ENCODE results near the gene PGS1. TPM values are rescaled to one million over a fixed set of nuclear protein-coding genes. Genes with fewer than 3 reads are reported as not detected.

PGS1 gene
- total and polyA plus RNA-seq, 8 donors, result 42.9 to 83.6 (median 58.7) TPM

DNA sequence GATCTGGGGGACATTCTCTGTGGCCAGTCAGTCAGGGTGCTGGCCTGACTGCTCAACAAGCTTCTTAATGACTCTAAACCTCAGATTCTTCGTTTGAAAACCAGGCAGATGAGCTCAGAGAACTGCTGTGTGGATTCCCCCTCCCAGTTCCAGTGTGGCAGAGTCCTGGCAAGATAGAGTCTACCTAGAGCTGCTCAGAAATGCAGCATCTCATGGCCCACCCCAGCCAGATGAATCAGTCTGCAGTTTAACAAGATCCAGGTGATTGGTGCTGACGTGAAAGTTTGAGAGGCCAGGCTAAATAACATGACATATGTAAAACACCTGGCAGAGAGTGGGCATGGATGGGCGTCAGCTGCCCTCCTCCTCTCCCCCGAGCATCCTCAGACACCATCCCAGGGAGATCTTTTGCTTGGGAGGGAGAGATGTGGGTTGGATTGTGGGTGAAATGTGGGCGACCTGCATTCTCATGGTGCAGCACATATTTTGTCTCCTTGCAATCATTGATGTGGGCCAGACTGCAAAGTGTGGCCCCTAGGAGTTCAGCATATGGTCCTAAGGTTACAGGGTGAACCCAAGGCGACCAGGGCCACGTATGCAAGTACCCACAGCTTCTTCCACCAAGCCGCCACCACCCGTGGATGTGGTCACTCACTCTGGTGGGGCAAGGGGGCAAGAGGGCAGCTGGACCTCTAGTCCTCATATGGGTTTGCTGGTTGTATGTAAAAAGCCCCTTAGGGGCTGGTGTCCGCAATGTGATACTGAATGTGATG, 38.1 kb upstream of the PGS1 start:
- DNase-seq (no peak), ATAC-seq (no peak)
- TF ChIP-seq, protein P1, sequence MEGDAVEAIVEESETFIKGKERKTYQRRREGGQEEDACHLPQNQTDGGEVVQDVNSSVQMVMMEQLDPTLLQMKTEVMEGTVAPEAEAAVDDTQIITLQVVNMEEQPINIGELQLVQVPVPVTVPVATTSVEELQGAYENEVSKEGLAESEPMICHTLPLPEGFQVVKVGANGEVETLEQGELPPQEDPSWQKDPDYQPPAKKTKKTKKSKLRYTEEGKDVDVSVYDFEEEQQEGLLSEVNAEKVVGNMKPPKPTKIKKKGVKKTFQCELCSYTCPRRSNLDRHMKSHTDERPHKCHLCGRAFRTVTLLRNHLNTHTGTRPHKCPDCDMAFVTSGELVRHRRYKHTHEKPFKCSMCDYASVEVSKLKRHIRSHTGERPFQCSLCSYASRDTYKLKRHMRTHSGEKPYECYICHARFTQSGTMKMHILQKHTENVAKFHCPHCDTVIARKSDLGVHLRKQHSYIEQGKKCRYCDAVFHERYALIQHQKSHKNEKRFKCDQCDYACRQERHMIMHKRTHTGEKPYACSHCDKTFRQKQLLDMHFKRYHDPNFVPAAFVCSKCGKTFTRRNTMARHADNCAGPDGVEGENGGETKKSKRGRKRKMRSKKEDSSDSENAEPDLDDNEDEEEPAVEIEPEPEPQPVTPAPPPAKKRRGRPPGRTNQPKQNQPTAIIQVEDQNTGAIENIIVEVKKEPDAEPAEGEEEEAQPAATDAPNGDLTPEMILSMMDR (IDR thresholded peaks at IDR 0.05), result no peak
- intact Hi-C loops (cut with DNase I), result no loop called here
- H3K27ac ChIP-seq, result peak overlapping the region in 1 of 2 donors; percentile 97
- H3K9me3 ChIP-seq, result no peaks in the 10 kb centered on the region
- H3K27me3 ChIP-seq, result no peaks in the 10 kb centered on the region
- no peaks in the 10 kb centered on the region for H3K36me3 ChIP-seq
- no peak overlapping the region for H3K4me3 ChIP-seq
- H3K4me1 ChIP-seq, result peaks cover 24 to 92% of the 10 kb centered on the region in 2 donors

DNA sequence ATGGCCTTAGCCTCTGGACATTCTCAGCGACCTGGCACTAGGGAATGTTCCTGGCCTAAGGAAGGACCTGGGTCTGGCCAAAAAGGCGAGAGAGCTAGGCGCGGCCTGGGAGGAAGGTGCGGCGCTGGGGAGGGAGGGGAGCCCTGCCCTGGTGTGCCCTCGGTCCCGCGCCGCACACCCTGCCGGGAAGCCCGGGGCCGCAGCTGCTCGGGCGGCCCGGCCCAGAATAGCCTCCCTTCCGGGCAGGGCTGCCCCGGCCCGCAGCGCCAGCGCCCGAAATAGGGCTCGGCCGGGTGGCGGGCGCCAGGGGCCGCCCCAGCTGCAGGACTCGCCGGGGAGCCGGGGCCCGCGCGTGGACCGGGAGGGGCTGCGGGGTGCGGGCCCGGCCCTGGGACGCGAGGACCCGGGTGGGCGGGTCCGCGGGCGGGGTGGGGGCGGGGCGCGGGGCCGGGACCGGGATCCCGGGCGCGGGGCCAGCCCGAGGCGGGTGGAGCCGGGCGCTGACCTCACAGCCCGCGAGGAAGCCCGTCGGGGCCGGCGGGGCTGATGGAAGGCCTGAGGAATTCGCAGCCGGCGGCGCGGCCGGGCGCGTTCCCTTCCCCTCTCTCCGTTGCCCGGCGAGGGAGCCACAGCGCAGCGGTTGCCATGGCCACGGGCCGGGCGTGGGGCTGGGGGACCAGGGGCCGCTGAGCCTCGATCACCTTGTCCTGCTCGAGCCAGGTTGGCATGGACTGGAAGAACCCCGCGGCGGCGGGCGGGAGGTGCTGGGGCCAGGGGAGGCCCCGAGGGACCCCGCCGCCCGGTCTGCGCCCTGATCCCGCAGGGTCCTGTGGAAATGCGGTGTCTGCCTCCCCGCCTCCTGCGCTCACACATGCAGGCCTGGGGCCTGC, 36.6 kb upstream of the PGS1 start:
- Histone ChIP-seq H3K27ac (peak overlapping the region; percentile 91 to 97), H3K4me3 (peak overlapping the region; percentile 33 to 42), H3K9me3 (no peaks in the 10 kb centered on the region), H3K27me3 (no peaks in the 10 kb centered on the region), H3K36me3 (no peaks in the 10 kb centered on the region), H3K4me1 (peaks cover 22 to 98% of the 10 kb centered on the region in 2 donors)
- ATAC-seq (peak; percentile 66), DNase-seq (peak; percentile 71 to 95 (median 84))
- TF ChIP-seq, protein P1 (IDR thresholded peaks at IDR 0.05), result no peak
- intact Hi-C loops (cut with DNase I), result no loop called here

DNA sequence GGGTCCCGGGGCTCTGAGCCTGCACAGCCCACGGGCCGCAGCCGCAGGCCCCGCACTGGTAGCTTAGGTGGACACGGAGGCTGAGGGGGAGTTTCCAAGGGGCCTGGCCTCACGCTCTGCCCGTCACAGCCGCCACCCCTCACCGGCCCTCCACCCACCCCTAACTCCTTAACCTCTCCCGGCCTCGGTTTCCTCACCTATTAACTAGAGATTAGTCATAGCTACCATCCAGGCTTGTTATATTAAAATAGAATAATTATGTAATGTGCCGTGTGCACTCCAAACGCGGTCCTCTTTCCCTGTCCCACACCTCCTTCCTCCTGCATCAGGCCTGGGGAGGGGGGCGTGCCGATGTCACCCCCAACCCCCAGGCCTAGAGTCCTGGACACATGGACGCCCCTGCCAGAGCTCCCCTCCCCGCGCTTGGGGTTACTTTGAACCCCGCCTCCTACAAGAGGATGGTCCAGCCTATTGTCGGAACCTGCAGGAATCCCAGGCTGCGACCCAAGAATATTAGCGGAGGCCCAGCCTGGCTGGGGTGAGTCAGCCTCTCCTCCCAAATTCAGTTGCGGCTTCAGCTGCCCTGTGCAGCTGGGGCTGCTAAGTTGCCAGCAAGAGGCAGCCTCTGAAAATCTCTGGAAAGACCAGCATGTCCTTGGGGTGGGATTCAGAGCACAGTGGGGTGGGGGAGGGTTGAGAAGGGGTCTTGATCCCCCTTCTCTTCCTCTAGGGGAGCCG, 35.8 kb upstream of the PGS1 start:
- H3K4me3 ChIP-seq, result peak overlapping the region; percentile 33 to 42
- no peaks in the 10 kb centered on the region for H3K36me3 ChIP-seq
- peak; percentile 51 for ATAC-seq
- TF ChIP-seq, protein P1 (IDR thresholded peaks at IDR 0.05), result no peak
- peaks cover 27 to 98% of the 10 kb centered on the region in 2 donors for H3K4me1 ChIP-seq
- H3K9me3 ChIP-seq, result no peaks in the 10 kb centered on the region
- peak overlapping the region; percentile 91 to 97 for H3K27ac ChIP-seq
- intact Hi-C loops (cut with DNase I), result no loop called here
- DNase-seq, result peak in 2 of 4 donors; percentile 70 to 80
- H3K27me3 ChIP-seq, result no peaks in the 10 kb centered on the region

DNA sequence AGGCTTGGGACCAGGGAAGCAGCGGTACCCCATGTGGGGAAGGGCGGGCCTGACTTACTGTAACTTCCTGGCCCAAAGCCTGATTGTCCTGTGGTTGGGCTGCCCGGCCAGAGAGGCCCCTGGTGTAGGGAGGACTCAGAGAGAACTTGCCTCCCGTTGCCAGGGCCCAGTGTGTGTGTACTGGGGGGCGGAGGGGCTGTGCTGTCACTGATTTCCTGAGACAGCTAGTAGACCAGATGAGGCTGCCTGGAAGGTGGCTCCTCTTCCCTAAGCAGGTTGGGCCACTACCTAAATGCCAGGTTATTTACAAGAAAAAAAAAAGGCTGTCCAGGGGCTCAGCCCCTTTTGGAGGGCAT, 35.3 kb upstream of the PGS1 start:
- TF ChIP-seq, protein P1 (IDR thresholded peaks at IDR 0.05), result no peak
- H3K27ac ChIP-seq, result peak overlapping the region; percentile 91 to 97
- H3K4me3 ChIP-seq, result peak overlapping the region in 1 of 2 donors; percentile 42
- peak; percentile 50 for ATAC-seq
- peak; percentile 70 to 93 (median 86) for DNase-seq
- intact Hi-C loops (cut with DNase I), result no loop called here
- no peaks in the 10 kb centered on the region for H3K36me3 ChIP-seq
- H3K27me3 ChIP-seq, result no peaks in the 10 kb centered on the region
- H3K4me1 ChIP-seq, result peaks cover 31 to 98% of the 10 kb centered on the region in 2 donors
- no peaks in the 10 kb centered on the region for H3K9me3 ChIP-seq

Measured in left lung (tissue), 10 donors.